CD4-positive, alpha-beta T cell treated with Interleukin-6 for 4 hours (primary cell): ENCODE data around the gene NPFFR1.

Experiments used
- DNase-seq: peaks from one replicate; pipeline ENCODE4 v3.0.0-alpha.2; 2020; ENCODE audit warnings: mixed read lengths

NPFFR1 gene

DNA sequence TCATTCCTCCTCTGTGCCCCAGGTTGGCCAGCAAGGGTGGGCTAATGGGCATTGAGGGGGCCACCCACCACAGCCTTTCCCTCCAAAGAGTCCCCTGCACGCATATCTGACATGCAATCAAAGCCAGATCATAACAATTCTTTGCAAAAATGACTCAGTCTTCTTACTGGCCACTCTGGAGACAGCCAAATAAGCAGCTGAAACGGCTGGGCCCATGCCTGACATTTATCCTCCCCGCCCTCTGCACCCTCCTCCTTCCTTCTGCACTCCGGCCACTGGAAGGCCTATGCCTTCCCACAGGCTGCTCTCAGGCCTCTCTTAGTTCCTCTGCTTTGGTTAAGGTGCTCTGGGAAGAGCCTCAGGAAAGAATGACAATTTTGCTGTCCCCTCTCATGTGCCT lies 29.2 kb upstream of the NPFFR1 start:
- no peak for DNase-seq

DNA sequence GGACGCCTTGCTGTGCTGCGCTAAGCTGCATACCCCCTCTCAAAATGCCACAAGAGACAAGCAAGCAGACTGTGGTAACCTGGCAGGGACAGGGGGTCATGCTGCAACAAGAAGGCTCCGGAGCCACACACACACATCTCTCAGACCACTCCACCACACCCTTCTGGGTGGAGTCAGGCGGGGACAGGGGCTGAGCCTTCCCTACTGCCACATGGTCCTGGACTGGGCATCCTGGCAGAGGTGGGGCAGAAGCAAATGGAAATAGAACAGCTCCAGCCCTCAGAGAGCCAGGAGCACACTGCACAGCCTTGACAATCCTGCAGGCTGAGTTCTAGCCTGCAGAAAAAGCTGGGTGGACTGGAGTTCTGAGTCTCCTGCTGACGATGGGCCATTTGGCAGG lies 28.4 kb upstream of the NPFFR1 start:
- no peak for DNase-seq

DNA sequence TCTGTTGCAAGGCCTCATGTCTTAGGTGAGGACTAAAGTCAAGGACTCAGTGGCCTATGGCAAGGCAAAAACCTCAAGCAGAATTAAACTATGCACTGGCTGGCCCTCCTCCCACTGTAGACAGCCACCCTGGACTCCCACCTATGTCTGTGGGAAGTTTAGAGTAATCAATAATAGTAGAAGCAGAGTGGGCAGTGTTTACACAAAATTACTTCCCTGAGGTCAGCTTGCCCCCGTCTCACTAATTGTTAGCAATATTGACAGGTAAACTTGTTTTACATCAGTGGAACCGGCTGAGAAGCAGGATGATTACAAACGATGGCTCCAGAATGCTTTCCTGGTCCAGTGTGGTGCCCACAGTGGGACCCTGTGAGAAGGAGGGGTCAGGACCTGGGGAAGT lies 27.9 kb upstream of the NPFFR1 start:
- DNase-seq = no peak

DNA sequence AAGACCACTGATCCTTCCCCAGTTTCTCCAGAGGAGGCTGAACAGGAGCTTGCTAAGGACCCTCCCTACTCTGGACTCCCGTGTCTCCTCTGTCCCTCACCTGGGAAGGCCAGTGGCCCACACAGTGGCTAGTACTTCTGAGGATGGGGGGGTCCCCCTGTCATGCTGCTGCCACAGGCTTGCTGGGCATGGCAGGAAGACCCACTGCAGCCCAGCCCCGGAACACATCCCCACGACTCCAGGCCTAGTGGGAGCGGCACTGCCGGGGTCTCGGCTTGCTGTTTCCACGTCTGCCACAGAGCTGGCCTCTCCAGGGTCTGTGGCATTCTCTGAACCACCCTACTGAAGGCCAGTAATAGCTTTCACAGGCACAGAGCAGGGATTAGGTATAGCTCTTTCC lies 25.9 kb upstream of the NPFFR1 start:
- DNase-seq = no peak

DNA sequence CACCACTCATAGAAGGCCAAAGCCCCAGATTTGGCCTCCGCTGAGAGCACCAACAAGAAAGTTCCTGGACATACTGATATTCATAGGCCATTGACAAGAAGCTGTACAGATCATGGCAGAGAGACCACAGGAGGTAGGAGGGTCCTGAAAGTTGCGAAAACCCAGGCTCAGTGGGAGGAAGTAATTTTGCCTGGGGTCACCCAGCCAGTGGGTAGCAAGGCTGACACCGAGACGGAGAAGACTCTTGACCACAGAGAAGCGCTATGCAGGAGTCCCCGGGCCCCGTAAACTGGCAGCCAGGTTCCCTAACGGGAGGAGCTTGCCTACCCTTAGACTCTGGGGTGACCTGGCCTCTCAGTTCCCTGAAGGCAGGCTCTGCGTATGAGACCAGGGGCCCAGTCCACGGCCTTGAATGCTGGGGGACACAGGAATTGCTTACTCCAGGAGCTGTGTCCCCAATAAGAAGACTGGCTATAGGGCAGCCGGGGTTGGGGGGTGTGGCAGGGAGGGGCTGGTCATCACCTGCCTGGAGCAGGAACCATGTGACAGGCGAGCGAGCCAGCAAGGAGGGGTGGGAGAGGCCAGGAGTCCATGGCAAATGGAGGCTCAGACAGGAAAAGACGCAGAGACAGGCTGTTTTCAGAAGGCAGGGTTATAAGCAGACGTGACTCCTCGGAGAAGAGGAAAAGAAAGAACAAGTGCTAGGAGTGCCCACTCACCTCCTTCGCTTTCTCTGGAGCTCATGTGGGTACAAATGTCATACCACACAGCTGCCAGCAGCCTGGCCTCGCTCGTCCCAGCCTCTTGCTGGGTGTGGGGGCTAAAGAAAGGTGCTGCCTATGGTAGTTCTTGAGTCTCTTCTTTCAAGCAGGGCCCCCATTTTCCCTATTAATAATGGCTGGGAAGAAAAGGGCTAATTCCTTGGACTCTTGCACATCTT lies 24.6 kb upstream of the NPFFR1 start:
- no peak for DNase-seq

DNA sequence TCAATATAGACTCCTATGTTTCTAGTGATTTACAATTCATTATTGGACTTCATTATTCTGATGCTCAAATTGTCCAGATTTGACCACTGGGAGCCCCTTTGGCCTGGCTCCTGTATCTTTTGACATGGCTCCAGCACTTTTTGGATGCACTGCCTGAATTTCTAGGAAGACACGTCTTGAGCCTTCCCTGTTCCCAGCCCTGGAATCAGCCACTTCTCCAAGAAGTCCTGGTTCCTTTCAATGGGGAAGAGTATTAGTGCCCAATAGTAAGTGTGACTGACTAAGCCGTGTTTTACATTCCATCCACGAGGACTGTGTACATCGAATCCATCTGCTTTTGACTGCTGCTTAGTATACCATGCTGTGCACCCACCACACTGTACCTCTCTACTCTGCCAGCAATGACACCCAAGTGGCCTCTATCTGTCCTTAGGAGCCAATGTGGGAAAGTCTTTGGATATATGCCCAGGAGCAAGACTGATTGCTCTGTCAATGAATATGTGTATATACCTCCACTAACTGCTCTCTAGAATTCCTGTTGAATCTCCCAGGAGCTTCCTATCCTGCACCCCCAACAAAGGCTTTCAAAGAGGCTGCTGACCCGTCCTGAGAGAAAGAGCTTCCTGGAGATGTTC lies 23.2 kb upstream of the NPFFR1 start:
- no peak for DNase-seq

DNA sequence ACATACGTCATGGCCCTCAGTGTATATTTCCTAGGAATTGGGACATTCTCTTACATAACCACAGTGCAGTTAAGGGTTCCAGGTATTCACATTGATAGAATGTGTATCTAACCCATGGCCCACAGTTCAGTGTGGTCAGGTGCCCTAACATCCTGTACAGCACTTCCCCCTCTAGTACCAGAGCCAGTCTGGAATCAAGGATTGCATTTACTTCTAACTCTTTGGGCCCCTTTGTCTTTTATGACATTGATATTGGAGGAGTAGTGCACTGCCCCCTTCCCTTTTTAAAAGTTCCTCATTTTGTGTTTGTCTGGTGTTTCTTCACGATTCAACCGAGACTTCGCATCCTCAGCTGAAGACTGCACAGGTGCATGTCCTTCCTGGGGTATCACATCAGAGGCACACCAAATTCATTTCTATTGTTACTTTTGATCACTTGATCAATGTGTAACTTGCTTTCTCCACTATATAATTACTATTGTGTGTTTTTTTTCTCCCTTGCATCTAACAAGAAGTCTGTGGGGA lies 22.4 kb upstream of the NPFFR1 start:
- no peak for DNase-seq

DNA sequence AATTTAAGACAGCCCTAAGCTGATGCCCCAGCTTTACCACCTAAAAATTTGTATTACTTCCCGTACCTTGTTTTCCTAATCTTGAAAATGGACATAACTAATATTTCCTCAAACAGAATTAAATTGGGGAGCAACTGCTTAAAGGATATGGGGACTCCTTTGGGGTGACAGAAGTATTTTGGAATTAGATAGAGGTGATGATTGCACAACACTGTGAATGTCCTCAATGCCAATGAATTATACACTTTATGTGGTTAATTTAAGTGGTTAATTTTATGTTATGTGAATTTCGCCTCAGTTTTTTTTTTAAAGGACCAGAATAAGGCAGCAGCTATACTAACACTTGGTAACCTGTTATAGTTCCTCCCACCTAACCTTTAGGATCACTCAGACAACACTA lies 19.9 kb upstream of the NPFFR1 start:
- no peak for DNase-seq

DNA sequence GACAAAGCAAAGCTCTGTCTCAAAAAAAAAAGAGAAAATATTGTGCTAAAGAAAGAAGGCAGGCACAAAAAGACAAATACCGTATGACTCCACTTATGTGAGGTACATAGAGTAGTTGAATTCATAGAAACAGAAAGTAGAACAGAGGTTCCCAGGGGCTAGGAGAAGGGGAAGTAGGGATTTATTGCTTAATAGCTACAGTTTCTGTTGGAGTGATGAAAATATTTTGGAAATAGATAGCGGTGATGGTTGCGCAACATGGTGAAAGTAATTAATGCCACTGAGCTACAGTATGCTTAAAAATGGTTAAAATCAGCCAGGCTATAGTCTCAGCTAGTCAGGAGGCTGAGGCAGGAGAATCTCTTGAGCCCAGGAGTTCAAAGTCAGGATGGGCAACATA lies 18.5 kb upstream of the NPFFR1 start:
- DNase-seq = no peak

DNA sequence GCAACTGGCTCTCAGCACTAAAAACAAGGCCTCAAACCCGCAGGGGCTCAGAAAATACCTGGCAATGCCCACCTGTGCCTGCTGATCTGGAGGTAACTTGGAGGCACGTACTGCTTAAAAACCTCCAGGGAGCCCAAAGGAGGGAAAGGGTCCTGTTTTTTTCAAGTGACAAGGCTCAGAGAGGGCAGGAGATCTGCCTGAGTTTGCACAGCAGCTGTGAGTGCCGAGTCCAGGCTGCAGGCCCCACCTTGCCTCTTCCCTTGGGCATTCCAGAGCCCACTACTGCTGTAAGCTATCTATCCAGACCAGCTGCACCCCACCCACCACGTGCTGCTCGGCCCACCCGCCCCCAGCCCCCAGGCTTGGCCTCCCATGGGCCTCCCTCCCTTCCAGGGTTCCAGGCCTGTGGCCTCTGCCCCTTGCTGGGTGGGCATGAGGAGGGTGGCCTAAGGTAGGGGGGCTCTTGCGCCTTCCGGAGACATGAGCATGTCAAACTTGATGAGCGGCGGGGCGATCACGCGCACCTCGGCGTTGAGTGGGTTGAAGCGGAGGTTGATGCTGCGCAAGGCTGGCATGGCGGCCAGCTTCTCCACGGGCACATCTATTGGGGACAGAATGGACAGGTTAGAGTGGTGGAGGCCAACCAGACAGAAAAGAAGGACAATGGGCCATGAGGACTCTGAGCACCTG lies 17.2 kb upstream of the NPFFR1 start:
- no peak for DNase-seq

DNA sequence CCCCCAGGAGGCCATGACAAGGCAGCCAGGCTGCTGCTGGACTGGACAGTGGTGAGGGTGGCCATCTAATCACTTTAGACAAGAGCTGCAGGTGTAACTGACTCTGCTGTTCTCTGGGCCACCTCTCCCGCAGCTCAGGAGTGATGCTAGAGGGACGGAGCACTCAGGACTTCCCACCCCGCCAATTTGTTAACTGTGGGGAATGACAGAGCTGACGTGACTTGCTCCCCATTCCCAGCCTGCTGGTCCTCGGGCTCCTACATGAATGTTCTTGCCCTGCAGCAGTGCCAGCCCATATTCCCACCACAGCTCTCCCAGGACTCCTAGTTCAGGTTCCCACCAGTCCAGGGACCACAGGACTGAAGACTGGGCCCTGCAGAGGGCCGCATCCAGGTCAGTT lies 16.7 kb upstream of the NPFFR1 start:
- DNase-seq = no peak

DNA sequence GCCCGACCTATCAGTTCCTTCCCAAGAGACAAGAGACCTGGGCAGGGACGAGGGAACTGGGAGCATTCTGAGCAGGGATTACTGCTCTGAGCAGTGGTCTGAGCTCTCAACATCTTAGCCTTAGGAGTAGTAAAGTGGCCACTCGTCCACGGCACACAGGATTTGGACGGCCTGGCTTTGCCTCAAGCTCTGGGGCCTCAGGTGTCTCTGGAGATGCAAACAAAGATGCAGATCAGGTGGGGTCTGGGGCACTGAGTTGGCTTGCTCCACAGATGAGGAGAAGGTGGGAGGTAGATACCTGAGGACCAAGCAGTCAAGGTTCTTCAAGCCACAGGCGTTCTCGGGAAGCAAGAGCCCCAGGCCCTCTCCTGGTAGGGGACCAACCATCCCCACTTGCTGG lies 16.1 kb upstream of the NPFFR1 start:
- DNase-seq = no peak

DNA sequence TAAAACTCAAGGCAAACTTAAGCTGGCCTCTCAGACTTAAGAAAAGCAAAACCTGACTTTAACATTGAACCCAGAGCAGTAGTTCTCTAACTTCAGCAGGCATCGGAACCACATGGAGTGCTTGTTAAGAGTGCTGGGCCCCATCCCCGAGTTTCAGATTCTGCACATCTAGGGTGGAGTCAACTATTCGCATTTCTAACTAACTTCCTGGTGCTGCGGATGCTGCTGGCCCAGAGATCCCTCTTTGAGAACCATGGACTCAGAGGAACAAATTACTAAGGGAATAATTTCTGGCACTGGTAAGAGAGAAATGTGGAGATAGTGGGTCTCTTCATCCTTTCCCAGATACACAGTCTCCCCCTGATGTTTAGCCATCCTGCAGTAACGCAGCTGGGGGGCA lies 14.6 kb upstream of the NPFFR1 start:
- DNase-seq = no peak

DNA sequence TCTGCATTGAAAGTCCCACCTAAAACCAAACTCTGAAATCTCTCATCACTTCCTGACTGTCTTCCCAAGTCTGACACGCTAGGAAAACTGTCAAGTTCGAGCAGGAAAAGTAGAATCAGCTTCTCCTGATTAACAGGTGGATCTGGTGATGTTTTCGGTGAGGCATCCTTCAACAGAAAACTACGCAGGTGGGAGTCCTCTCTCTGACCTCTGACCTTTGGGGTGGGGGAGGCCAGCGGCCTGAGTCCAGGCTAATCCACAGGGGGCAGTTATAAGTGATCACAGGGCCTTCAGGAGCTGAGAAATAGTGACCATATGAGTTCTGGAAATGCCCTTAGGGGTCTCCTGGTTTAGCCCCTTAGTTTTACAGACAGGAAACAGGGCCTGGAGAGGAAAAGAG lies 13.4 kb upstream of the NPFFR1 start:
- DNase-seq = no peak

DNA sequence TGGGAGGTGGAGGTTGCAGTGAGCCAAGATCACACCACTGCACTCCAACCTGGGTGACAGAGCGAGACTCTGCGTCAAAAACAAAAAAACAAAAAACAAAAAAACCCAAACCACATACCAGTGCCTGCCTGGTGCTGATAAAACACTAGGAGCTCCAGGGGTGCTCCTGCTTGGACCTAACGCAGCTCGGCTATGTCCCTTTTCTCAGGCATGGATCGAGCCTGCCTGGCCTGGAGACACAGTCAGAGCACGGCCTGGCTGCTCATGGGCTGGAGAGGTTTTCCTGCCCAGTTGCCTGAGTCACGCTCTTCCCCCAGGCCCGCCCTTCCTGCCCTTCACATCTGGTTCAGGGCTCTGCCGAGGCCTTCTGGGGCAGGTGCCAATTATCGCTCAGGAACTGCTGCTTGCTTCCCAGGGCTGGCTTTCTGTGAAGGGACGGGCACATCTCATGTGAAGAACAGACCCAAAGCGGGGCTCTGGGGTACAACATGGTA lies 12.6 kb upstream of the NPFFR1 start:
- DNase-seq = no peak

DNA sequence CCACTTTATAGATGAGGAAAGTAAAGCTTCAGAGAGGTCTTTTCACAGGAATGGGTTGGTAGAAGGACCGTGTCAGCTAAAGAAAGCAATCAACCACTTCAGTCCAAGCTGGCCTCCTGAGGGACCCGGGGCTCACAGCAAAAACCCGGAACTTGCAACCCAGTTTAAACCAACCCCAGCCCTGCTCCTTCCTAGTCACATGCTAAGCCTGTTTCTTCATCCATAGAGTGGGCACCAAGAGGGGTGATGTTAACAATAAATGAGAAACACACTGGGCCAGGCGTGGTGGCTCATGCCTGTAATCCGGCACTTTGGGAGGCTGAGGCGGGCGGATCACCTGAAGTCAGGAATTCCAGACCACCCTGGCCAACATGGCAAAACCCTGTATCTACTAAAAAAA lies 12.1 kb upstream of the NPFFR1 start:
- no peak for DNase-seq

DNA sequence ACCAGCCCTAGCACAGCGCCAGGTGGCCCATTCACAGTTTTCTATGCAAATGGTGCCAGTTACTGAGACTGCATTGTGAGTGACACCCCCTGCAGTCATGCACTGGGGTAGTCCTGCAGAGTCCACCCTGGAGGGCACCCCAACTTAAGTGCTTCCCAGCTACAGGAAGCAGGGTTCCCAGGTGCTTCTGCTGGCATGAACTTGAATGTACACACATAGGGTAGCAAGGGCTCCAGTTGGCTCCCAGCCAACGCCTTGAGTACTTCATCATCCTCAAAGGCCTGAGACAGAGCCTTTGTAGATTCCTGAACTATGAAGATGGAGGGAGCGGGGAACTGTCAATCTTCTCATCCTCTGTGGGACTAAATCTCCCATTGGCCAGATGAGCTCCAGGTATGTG lies 11.5 kb upstream of the NPFFR1 start:
- DNase-seq = no peak

DNA sequence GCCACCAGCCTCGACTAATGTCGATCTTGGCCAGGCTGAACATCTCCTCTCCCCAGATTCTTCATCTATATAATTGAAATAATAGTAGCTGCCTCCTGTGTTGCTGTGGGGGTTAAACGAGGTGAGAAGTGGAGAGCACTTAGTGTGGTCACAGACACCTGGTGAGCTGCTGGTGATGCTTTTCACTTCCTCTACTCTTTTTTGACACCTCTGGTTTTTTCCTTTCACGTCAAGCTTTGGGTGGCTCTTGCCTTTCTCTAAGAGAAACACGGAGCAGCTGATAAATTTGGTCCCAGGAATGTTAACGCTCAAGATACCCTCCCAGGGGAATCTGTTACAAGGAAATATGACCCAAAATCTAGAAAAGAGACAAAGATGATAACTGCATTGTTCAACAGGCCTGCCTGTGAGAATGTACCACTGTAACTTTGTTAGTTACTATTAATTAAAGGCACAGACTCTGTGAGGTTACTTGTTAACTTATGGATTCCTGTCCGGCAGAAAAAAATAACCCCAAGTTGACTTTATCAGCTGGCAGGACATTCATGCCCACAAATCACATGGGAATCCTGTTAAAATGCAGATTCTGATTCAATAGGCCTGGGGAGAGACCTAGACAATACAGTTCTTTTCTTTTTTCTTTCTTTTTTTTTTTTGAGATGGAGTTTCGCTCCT lies 9.5 kb upstream of the NPFFR1 start:
- no peak for DNase-seq

DNA sequence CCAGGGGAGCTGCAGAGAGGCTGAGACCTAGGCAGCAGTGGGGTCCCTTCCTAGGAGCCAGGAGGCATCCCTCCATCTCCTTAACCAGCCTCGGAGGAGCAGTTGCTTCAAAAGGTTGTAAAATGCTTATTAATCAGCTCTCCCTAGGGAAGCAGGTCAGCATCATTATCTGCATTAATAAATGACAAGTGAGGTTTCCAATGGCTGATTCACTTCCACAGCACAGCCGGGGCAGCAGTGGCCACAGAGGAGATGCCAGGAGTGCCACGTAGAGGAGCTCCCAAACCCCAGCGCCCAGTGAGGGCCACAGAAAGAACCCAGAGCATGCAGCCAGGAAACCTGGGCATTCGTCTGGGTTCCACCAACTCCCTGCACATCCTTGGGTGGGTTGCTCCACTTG lies 8.2 kb upstream of the NPFFR1 start:
- DNase-seq = no peak

DNA sequence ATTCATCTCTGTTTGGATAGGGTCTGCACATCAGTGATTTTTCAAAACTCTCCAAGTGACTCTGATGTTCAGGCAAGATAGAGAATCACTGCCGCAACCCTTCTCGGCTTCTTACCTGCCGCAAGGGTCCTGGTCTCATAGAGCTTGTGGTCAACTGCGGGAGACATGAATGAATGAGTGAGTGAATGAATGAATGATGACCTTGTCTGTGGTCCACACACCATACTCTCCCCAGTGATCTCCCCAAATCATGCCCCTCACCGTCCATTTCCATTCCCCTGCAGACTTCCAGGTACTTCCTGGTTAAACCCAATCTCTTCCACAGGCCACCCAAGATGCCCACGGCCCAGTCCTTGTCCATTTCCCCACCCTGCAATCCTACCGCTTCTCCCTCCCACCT lies 5.9 kb upstream of the NPFFR1 start:
- no peak for DNase-seq

DNA sequence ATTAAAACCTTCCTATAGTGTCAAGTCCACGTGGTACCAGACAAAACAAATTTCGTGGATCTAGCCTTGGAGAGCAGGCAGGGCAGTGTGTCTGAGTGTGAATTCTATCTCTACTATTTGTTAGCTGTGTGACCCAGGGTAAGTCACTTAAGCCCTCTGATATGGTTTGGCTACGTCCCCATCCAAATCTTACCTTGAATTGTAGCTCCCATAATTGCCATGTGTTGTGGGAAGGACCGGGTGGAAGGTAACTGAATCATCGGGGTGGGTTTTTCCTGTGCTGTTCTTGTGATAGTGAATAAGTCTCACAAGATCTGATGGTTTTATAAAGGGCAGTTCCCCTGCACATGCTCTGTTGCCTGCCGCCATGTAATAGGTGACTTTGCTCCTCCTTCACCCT lies 2.8 kb upstream of the NPFFR1 start:
- no peak for DNase-seq

DNA sequence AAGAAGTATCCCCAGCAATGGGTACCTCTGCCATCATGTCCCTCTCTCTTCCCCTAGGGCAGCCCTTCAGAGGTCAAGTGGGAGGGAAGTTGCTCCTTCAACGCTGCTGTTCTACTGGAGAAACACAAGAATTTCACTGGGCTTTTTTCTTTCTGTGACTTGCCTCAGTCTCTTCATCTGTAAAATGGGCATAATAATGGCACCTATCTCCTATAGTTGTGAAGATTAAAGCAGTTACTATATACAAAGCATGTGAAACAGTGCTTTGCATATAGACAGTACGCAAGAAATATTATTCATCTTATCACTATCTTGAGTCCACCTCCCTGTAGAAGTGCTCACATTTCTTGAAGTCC lies 1.6 kb upstream of the NPFFR1 start:
- DNase-seq = no peak
